Stomach smooth muscle (tissue), 2 donors: ENCODE results near the gene GNL1.
A peak's percentile ranks its signal among the peaks of the same experiment; 100 is the strongest.
"Not testable (repeated sequence)": the region's sequence is repeated elsewhere in the genome, so short reads cannot be mapped to it uniquely, and the experiment has no call there.

ENCODE experiments used
- H3K27ac ChIP-seq: one replicate; pipeline ENCODE4 v1.7.0; 2013; ENCODE audit warnings: mild to moderate bottlenecking, low read length, inconsistent platforms
- H3K27me3 ChIP-seq, 2 donors: one replicate each; pipeline ENCODE4 v1.7.0; 2013; ENCODE audit warnings: low read length in 2 of 2; ENCODE audit not compliant: insufficient read depth in 2 of 2, control insufficient read depth in 1 of 2
- H3K36me3 ChIP-seq, 2 donors: one replicate each; pipeline ENCODE4 v1.7.0; 2013; ENCODE audit warnings: low read length in 2 of 2; ENCODE audit not compliant: control insufficient read depth in 2 of 2, insufficient read depth in 2 of 2
- H3K4me1 ChIP-seq: one replicate; pipeline ENCODE4 v1.7.0; 2013; ENCODE audit warnings: low read length; ENCODE audit not compliant: control insufficient read depth, insufficient read depth
- H3K4me3 ChIP-seq, 2 donors: one replicate each; pipeline ENCODE4 v1.7.0; 2013; ENCODE audit warnings: low read length in 2 of 2
- H3K9ac ChIP-seq, 2 donors: one replicate each; pipeline ENCODE4 v1.7.0; 2013; ENCODE audit warnings: low read length in 2 of 2, mild to moderate bottlenecking in 1 of 2
- H3K9me3 ChIP-seq, 2 donors: one replicate each; pipeline ENCODE4 v1.7.0; 2013; ENCODE audit warnings: low read length in 2 of 2; ENCODE audit not compliant: control insufficient read depth in 2 of 2
- donor health status: healthy.
- donor health status: Pancreatic carcinoma.

GNL1 gene

GRCh38 chr6:30495060-30495459 lies 61.2 kb downstream of the GNL1 start:
- peaks cover 16 to 17% of the 10 kb centered on the region in 2 donors for H3K36me3 ChIP-seq
- not testable (repeated sequence) for H3K9me3 ChIP-seq, H3K27me3 ChIP-seq, H3K9ac ChIP-seq, H3K27ac ChIP-seq, H3K4me3 ChIP-seq
- peaks cover 15% of the 10 kb centered on the region for H3K4me1 ChIP-seq

- no peaks in the 10 kb centered on the region for H3K9me3 ChIP-seq
- no peak overlapping the region for H3K4me3 ChIP-seq
- peaks cover 16 to 17% of the 10 kb centered on the region in 2 donors for H3K36me3 ChIP-seq
- H3K27me3 ChIP-seq, result no peaks in the 10 kb centered on the region
- peaks cover 15% of the 10 kb centered on the region for H3K4me1 ChIP-seq
- no peak overlapping the region for H3K27ac ChIP-seq
- H3K9ac ChIP-seq, result no peak overlapping the region
Measured at GRCh38 chr6:30494291-30494861, 61.9 kb downstream of the GNL1 start.

GRCh38 chr6:30493643-30494250 lies 62.5 kb downstream of the GNL1 start:
- H3K27ac ChIP-seq, result no peak overlapping the region
- peaks cover 15% of the 10 kb centered on the region for H3K4me1 ChIP-seq
- peaks cover 16 to 17% of the 10 kb centered on the region in 2 donors for H3K36me3 ChIP-seq
- no peak overlapping the region for H3K9ac ChIP-seq
- H3K9me3 ChIP-seq, result no peaks in the 10 kb centered on the region
- no peaks in the 10 kb centered on the region for H3K27me3 ChIP-seq
- H3K4me3 ChIP-seq, result no peak overlapping the region

GRCh38 chr6:30491991-30492952 lies 64.0 kb downstream of the GNL1 start:
- no peaks in the 10 kb centered on the region for H3K27me3 ChIP-seq
- H3K4me1 ChIP-seq, result peaks cover 15% of the 10 kb centered on the region
- H3K36me3 ChIP-seq, result peaks cover 16 to 17% of the 10 kb centered on the region in 2 donors
- peak overlapping the region in 1 of 2 donors; percentile 35 for H3K4me3 ChIP-seq
- H3K9ac ChIP-seq, result no peak overlapping the region
- no peaks in the 10 kb centered on the region for H3K9me3 ChIP-seq
- no peak overlapping the region for H3K27ac ChIP-seq
